Measurements from ENCODE around the gene RPS6KA2.
"Not testable (repeated sequence)": the region's sequence is repeated elsewhere in the genome, so short reads cannot be mapped to it uniquely, and the experiment has no call there.

RPS6KA2 gene

GRCh38 chr6:166582258-166582657 lies 44.8 kb downstream of the RPS6KA2 start:
- H3K36me3 ChIP-seq (ENCODE audit: control insufficient read depth in 1 of 2, insufficient read depth in 2 of 2, low read length in 2 of 2), result no peaks in the 10 kb centered on the region
- no peak overlapping the region for H2AFZ ChIP-seq (ENCODE audit: insufficient read depth, low read length, poor library complexity)
- H4K91ac ChIP-seq (ENCODE audit: low read depth, low read length), result no peak overlapping the region
- H3K79me2 ChIP-seq (ENCODE audit: control insufficient read depth, insufficient read depth, low read length, poor library complexity), result no peaks in the 10 kb centered on the region
- H4K8ac ChIP-seq (ENCODE audit: low read depth, low read length), result no peak overlapping the region
- no peak overlapping the region for H2BK12ac ChIP-seq (ENCODE audit: low read length)
- no peak overlapping the region for H3K9ac ChIP-seq (ENCODE audit: low read length)
- no peak overlapping the region for H4K12ac ChIP-seq (ENCODE audit: low read depth, low read length)
- no peak overlapping the region for H3K23ac ChIP-seq (ENCODE audit: low read length)
- DNase-seq, result no peak
- H2BK120ac ChIP-seq (ENCODE audit: insufficient read depth, low read length, poor library complexity), result no peak overlapping the region
- no peak overlapping the region for H3K4me2 ChIP-seq (ENCODE audit: low read length)
- no peak overlapping the region for H2AK5ac ChIP-seq (ENCODE audit: low read length)
- H2BK5ac ChIP-seq (ENCODE audit: low read depth, low read length, poor library complexity), result no peak overlapping the region
- peaks cover 2 to 5% of the 10 kb centered on the region in 2 experiments for H3K4me1 ChIP-seq (ENCODE audit: control insufficient read depth in 1 of 2, insufficient read depth in 2 of 2, low read length in 2 of 2)
- H3K27me3 ChIP-seq (ENCODE audit: insufficient read depth, low read length), result no peaks in the 10 kb centered on the region
- H3K4ac ChIP-seq (ENCODE audit: low read depth, low read length), result no peak overlapping the region
- WGBS (ENCODE audit: extremely low coverage, insufficient coverage, insufficient read length), result no CpG with 5 or more reads among the region's 6 CpGs
- no peak overlapping the region for H3K27ac ChIP-seq (ENCODE audit: low read depth, low read length)
- no peak overlapping the region for H3K4me3 ChIP-seq (ENCODE audit: low read depth, low read length)
- no peaks in the 10 kb centered on the region for H3K79me1 ChIP-seq (ENCODE audit: low read length)
- H3K9me3 ChIP-seq (ENCODE audit: insufficient read depth, low read depth, low read length), result no peaks in the 10 kb centered on the region
- H3K18ac ChIP-seq (ENCODE audit: low read length), result no peak overlapping the region
- no peak overlapping the region for H3K14ac ChIP-seq (ENCODE audit: low read length)

GRCh38 chr6:166581801-166582200 lies 45.2 kb downstream of the RPS6KA2 start:
- H4K12ac ChIP-seq (ENCODE audit: low read depth, low read length); H2AK5ac ChIP-seq (ENCODE audit: low read length); H2AFZ ChIP-seq (ENCODE audit: insufficient read depth, low read length, poor library complexity); H3K27ac ChIP-seq (ENCODE audit: low read depth, low read length); H2BK120ac ChIP-seq (ENCODE audit: insufficient read depth, low read length, poor library complexity); H4K91ac ChIP-seq (ENCODE audit: low read depth, low read length); H3K18ac ChIP-seq (ENCODE audit: low read length); H4K8ac ChIP-seq (ENCODE audit: low read depth, low read length); H3K79me2 ChIP-seq (ENCODE audit: control insufficient read depth, insufficient read depth, low read length, poor library complexity); H3K23ac ChIP-seq (ENCODE audit: low read length); H2BK12ac ChIP-seq (ENCODE audit: low read length); H3K79me1 ChIP-seq (ENCODE audit: low read length); H3K4me2 ChIP-seq (ENCODE audit: low read length); H3K4me1 ChIP-seq (ENCODE audit: control insufficient read depth in 1 of 2, insufficient read depth in 2 of 2, low read length in 2 of 2); H3K9me3 ChIP-seq (ENCODE audit: insufficient read depth, low read depth, low read length); H2BK5ac ChIP-seq (ENCODE audit: low read depth, low read length, poor library complexity); H3K9ac ChIP-seq (ENCODE audit: low read length); H3K27me3 ChIP-seq (ENCODE audit: insufficient read depth, low read length); H3K36me3 ChIP-seq (ENCODE audit: control insufficient read depth in 1 of 2, insufficient read depth in 2 of 2, low read length in 2 of 2); H3K14ac ChIP-seq (ENCODE audit: low read length); H3K4me3 ChIP-seq (ENCODE audit: low read depth, low read length); DNase-seq; H3K4ac ChIP-seq (ENCODE audit: low read depth, low read length): not testable (repeated sequence)
- no CpG with 5 or more reads among the region's 8 CpGs for WGBS (ENCODE audit: extremely low coverage, insufficient coverage, insufficient read length)

- no peak overlapping the region for H3K14ac ChIP-seq (ENCODE audit: low read length)
- H2BK120ac ChIP-seq (ENCODE audit: insufficient read depth, low read length, poor library complexity), result no peak overlapping the region
- H3K23ac ChIP-seq (ENCODE audit: low read length), result no peak overlapping the region
- H3K9me3 ChIP-seq (ENCODE audit: insufficient read depth, low read depth, low read length), result no peaks in the 10 kb centered on the region
- no peaks in the 10 kb centered on the region for H3K79me1 ChIP-seq (ENCODE audit: low read length)
- H4K91ac ChIP-seq (ENCODE audit: low read depth, low read length), result no peak overlapping the region
- DNase-seq, result peak; percentile 46 to 79
- H2AFZ ChIP-seq (ENCODE audit: insufficient read depth, low read length, poor library complexity), result no peak overlapping the region
- no peak overlapping the region for H3K9ac ChIP-seq (ENCODE audit: low read length)
- H2BK12ac ChIP-seq (ENCODE audit: low read length), result no peak overlapping the region
- no peak overlapping the region for H4K12ac ChIP-seq (ENCODE audit: low read depth, low read length)
- H3K18ac ChIP-seq (ENCODE audit: low read length), result no peak overlapping the region
- H2BK5ac ChIP-seq (ENCODE audit: low read depth, low read length, poor library complexity), result no peak overlapping the region
- H4K8ac ChIP-seq (ENCODE audit: low read depth, low read length), result no peak overlapping the region
- no CpG with 5 or more reads among the region's 11 CpGs for WGBS (ENCODE audit: extremely low coverage, insufficient coverage, insufficient read length)
- H2AK5ac ChIP-seq (ENCODE audit: low read length), result no peak overlapping the region
- H3K4me3 ChIP-seq (ENCODE audit: low read depth, low read length), result no peak overlapping the region
- no peak overlapping the region for H3K4me2 ChIP-seq (ENCODE audit: low read length)
- no peak overlapping the region for H3K27ac ChIP-seq (ENCODE audit: low read depth, low read length)
- H3K36me3 ChIP-seq (ENCODE audit: control insufficient read depth in 1 of 2, insufficient read depth in 2 of 2, low read length in 2 of 2), result no peaks in the 10 kb centered on the region
- no peaks in the 10 kb centered on the region for H3K27me3 ChIP-seq (ENCODE audit: insufficient read depth, low read length)
- H3K4me1 ChIP-seq (ENCODE audit: control insufficient read depth in 1 of 2, insufficient read depth in 2 of 2, low read length in 2 of 2), result peaks cover 2 to 5% of the 10 kb centered on the region in 2 experiments
- no peaks in the 10 kb centered on the region for H3K79me2 ChIP-seq (ENCODE audit: control insufficient read depth, insufficient read depth, low read length, poor library complexity)
- no peak overlapping the region for H3K4ac ChIP-seq (ENCODE audit: low read depth, low read length)
Observed at GRCh38 chr6:166581091-166581511, 46.0 kb downstream of the RPS6KA2 start.

GRCh38 chr6:166580076-166581050 lies 46.7 kb downstream of the RPS6KA2 start:
- H3K4me2 ChIP-seq (ENCODE audit: low read length), result no peak overlapping the region
- H4K12ac ChIP-seq (ENCODE audit: low read depth, low read length), result no peak overlapping the region
- DNase-seq, result peak in 1 of 2 donors; percentile 51
- no peak overlapping the region for H2BK5ac ChIP-seq (ENCODE audit: low read depth, low read length, poor library complexity)
- no peaks in the 10 kb centered on the region for H3K9me3 ChIP-seq (ENCODE audit: insufficient read depth, low read depth, low read length)
- no peak overlapping the region for H4K91ac ChIP-seq (ENCODE audit: low read depth, low read length)
- H3K27ac ChIP-seq (ENCODE audit: low read depth, low read length), result no peak overlapping the region
- H3K79me2 ChIP-seq (ENCODE audit: control insufficient read depth, insufficient read depth, low read length, poor library complexity), result no peaks in the 10 kb centered on the region
- H3K27me3 ChIP-seq (ENCODE audit: insufficient read depth, low read length), result no peaks in the 10 kb centered on the region
- H3K79me1 ChIP-seq (ENCODE audit: low read length), result no peaks in the 10 kb centered on the region
- no peak overlapping the region for H3K4me3 ChIP-seq (ENCODE audit: low read depth, low read length)
- H2AK5ac ChIP-seq (ENCODE audit: low read length), result no peak overlapping the region
- H3K4ac ChIP-seq (ENCODE audit: low read depth, low read length), result no peak overlapping the region
- no peak overlapping the region for H2AFZ ChIP-seq (ENCODE audit: insufficient read depth, low read length, poor library complexity)
- no peak overlapping the region for H3K14ac ChIP-seq (ENCODE audit: low read length)
- no peaks in the 10 kb centered on the region for H3K36me3 ChIP-seq (ENCODE audit: control insufficient read depth in 1 of 2, insufficient read depth in 2 of 2, low read length in 2 of 2)
- no peak overlapping the region for H2BK12ac ChIP-seq (ENCODE audit: low read length)
- H2BK120ac ChIP-seq (ENCODE audit: insufficient read depth, low read length, poor library complexity), result no peak overlapping the region
- no peak overlapping the region for H3K9ac ChIP-seq (ENCODE audit: low read length)
- WGBS (ENCODE audit: extremely low coverage, insufficient coverage, insufficient read length), result no CpG with 5 or more reads among the region's 17 CpGs
- no peak overlapping the region for H3K18ac ChIP-seq (ENCODE audit: low read length)
- no peak overlapping the region for H4K8ac ChIP-seq (ENCODE audit: low read depth, low read length)
- peaks cover 2 to 5% of the 10 kb centered on the region in 2 experiments for H3K4me1 ChIP-seq (ENCODE audit: control insufficient read depth in 1 of 2, insufficient read depth in 2 of 2, low read length in 2 of 2)
- no peak overlapping the region for H3K23ac ChIP-seq (ENCODE audit: low read length)
